Mammary epithelial cell (primary cell): ENCODE measurements around the gene KIF6.

Experiments used
- EZH2 ChIP-seq: IDR thresholded peaks from 2 replicates; pipeline ENCODE4 v1.6.1; 2012; ENCODE audit warnings: low read length, inconsistent platforms, borderline replicate concordance
- TF ChIP-seq, protein P1 (sequence below), 2 donors: IDR thresholded peaks in 1 of 2; conservative IDR thresholded peaks in 1 of 2; 2 replicates each; pipeline ENCODE4 v1.5.1; 2011 to 2012; ENCODE audit warnings: inconsistent platforms in 2 of 2, low read length in 2 of 2, mild to moderate bottlenecking in 2 of 2, control low read depth in 1 of 2, low read depth in 1 of 2; ENCODE audit not compliant: insufficient read depth in 1 of 2; ENCODE audit errors: extremely low read depth in 1 of 2

- TF ChIP-seq, protein P1, sequence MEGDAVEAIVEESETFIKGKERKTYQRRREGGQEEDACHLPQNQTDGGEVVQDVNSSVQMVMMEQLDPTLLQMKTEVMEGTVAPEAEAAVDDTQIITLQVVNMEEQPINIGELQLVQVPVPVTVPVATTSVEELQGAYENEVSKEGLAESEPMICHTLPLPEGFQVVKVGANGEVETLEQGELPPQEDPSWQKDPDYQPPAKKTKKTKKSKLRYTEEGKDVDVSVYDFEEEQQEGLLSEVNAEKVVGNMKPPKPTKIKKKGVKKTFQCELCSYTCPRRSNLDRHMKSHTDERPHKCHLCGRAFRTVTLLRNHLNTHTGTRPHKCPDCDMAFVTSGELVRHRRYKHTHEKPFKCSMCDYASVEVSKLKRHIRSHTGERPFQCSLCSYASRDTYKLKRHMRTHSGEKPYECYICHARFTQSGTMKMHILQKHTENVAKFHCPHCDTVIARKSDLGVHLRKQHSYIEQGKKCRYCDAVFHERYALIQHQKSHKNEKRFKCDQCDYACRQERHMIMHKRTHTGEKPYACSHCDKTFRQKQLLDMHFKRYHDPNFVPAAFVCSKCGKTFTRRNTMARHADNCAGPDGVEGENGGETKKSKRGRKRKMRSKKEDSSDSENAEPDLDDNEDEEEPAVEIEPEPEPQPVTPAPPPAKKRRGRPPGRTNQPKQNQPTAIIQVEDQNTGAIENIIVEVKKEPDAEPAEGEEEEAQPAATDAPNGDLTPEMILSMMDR (conservative IDR thresholded peaks at IDR 0.05 in 1 of 2, IDR thresholded peaks at IDR 0.05 in 1 of 2; ENCODE audit: extremely low read depth in 1 of 2, insufficient read depth in 1 of 2, low read depth in 1 of 2, low read length in 2 of 2): no peak
- TF ChIP-seq EZH2: no peak
Observed at GRCh38 chr6:39289490-39289889, 435.7 kb downstream of the KIF6 start.
